ENCODE data around the gene ASMTL.
"Not testable (repeated sequence)": the region's sequence is repeated elsewhere in the genome, so short reads cannot be mapped to it uniquely, and the experiment has no call there.

ASMTL gene

DNA sequence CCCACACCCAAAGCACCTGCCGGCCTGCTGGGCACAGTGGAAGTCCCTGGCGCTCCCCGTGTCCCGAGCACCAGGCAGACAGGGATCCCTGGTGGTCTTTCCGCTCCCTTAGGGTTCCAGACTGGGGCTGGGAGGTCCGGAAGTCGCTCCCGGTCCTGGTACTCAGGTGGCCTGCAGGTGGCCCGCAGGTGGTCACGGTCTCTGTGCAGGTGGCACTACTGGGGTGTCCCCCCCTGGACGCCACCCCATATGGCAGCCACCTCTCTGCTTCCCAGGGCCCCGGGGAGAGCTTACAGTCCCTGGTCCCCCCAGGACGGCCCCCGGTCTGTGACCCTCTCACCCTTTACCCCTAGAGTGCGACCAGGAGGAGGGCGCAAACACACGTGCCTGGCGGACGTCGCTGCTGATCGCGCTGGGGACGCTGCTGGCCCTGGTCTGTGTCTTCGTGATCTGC is 74.4 kb downstream of the ASMTL start:
- Mint-ChIP-seq H3K27ac (no peak overlapping the region), H3K27me3 (no peaks in the 10 kb centered on the region), H3K36me3 (ENCODE audit: low read depth) (peaks cover 64% of the 10 kb centered on the region), H3K4me3 (no peak overlapping the region), H3K9me3 (no peaks in the 10 kb centered on the region), H3K4me1 (ENCODE audit: low read depth) (peaks cover 23% of the 10 kb centered on the region)
- intact Hi-C loops (cut with micrococcal nuclease) = no loop called here

GRCh38 chrX:1368385-1368698 is 84.4 kb downstream of the ASMTL start:
- Mint-ChIP-seq H3K4me3 (no peak overlapping the region), H3K4me1 (ENCODE audit: low read depth) (no peaks in the 10 kb centered on the region), H3K27me3 (no peaks in the 10 kb centered on the region), H3K27ac (no peak overlapping the region), H3K36me3 (ENCODE audit: low read depth) (peaks cover 27% of the 10 kb centered on the region), H3K9me3 (no peaks in the 10 kb centered on the region)
- intact Hi-C loops (cut with micrococcal nuclease) = no loop called here

DNA sequence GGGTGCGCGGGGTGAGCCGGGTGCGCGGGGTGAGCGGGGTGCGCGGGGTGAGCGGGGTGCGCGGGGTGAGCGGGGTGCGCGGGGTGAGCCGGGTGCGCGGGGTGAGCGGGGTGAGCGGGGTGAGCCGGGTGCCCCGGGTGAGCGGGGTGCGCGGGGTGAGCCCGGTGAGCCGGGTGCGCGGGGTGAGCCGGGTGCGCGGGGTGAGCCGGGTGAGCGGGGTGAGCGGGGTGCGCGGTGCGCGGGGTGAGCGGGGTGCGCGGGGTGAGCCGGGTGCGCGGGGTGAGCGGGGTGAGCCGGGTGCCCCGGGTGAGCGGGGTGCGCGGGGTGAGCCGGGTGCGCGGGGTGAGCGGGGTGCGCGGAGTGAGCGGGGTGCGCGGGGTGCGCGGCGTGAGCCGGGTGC is 86.3 kb downstream of the ASMTL start:
- not testable (repeated sequence) for H3K9me3 Mint-ChIP-seq; H3K4me1 Mint-ChIP-seq (ENCODE audit: low read depth)

DNA sequence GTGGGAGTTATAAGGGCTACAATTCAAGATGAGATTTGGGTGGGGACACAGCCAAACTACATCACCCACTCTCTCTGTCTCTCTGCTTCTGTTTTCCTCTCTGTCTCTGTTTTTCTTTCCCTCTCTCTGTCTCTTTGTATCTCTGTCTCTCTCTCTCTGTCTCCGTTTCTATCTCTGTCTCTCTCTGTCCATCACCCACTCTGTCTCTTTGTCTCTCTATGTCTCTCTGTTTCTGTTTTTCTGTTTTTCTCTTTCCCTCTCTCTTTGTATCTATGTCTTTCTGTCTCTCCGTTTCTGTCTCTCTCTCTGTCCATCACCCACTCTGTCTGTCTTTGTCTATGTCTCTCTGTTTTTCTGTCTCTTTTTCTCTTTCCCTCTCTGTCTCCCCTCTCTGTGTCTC is 90.8 kb downstream of the ASMTL start:
- no peak overlapping the region for H3K4me3 Mint-ChIP-seq
- intact Hi-C loops (cut with micrococcal nuclease) = no loop called here
- peaks cover 13% of the 10 kb centered on the region for H3K4me1 Mint-ChIP-seq (ENCODE audit: low read depth)
- H3K27me3 Mint-ChIP-seq = no peaks in the 10 kb centered on the region
- peaks cover 69% of the 10 kb centered on the region for H3K36me3 Mint-ChIP-seq (ENCODE audit: low read depth)
- H3K9me3 Mint-ChIP-seq = no peaks in the 10 kb centered on the region
- peak overlapping the region; percentile 6 for H3K27ac Mint-ChIP-seq

More for the DNA sequence above, 86.3 kb downstream of the ASMTL start:
- H3K36me3 Mint-ChIP-seq (ENCODE audit: low read depth) = peaks cover 45% of the 10 kb centered on the region
- H3K27ac Mint-ChIP-seq; H3K4me3 Mint-ChIP-seq; H3K27me3 Mint-ChIP-seq; intact Hi-C loops (cut with micrococcal nuclease): not testable (repeated sequence)

DNA sequence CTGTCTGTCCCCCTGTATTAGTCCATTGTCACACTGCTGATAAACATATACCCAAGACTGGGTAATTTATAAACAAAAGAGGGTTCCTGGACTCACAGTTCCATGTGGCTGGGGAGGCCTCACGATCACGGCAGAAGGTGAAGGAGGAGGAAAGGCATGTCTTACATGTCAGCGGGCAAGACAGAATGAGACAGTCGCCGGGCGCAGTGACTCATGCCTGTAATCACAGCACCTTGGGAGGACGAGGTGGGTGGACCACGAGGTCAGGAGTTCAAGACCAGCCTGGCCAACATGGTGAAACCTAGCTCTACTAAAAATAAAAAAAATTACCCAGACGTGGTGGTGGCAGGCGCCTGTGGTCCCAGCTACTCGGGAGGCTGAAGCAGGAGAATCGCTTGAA is 91.4 kb downstream of the ASMTL start:
- Mint-ChIP-seq H3K4me1 (ENCODE audit: low read depth) (peaks cover 13% of the 10 kb centered on the region), H3K9me3 (no peaks in the 10 kb centered on the region), H3K27me3 (no peaks in the 10 kb centered on the region), H3K36me3 (ENCODE audit: low read depth) (peaks cover 76% of the 10 kb centered on the region), H3K4me3 (no peak overlapping the region), H3K27ac (no peak overlapping the region)
- intact Hi-C loops (cut with micrococcal nuclease) = no loop called here

- Mint-ChIP-seq H3K9me3 (no peaks in the 10 kb centered on the region), H3K36me3 (ENCODE audit: low read depth) (peaks cover 85% of the 10 kb centered on the region), H3K4me3 (no peak overlapping the region), H3K27ac (no peak overlapping the region), H3K4me1 (ENCODE audit: low read depth) (peaks cover 18% of the 10 kb centered on the region), H3K27me3 (peaks cover 1% of the 10 kb centered on the region)
- intact Hi-C loops (cut with micrococcal nuclease) = no loop called here
These were observed 92.5 kb downstream of the ASMTL start for GRCh38 chrX:1360171-1360570.

DNA sequence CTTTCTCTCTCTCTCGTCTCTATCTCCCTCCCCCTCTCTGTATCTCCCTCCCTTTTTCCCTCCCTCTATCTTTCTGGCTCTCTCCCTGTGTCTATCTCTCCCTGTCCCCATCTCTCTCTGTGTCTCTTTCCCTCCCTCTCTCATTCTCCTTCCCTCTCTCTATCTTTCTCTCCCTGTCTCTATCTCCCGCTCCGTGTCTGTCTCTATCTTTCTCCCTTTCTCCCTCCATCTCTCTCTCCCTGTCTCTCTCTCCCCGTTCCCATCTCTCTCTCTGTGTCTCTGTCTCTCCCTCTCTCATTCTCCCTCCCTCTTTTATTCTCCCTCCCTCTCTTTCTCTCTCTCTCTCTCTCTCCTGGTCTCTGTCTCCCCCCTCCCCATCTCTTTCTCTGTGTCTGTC is 93.2 kb downstream of the ASMTL start:
- H3K9me3 Mint-ChIP-seq = peaks cover 1% of the 10 kb centered on the region
- H3K4me3 Mint-ChIP-seq = no peak overlapping the region
- intact Hi-C loops (cut with micrococcal nuclease) = no loop called here
- peaks cover 85% of the 10 kb centered on the region for H3K36me3 Mint-ChIP-seq (ENCODE audit: low read depth)
- H3K27me3 Mint-ChIP-seq = peaks cover 1% of the 10 kb centered on the region
- peaks cover 20% of the 10 kb centered on the region for H3K4me1 Mint-ChIP-seq (ENCODE audit: low read depth)
- no peak overlapping the region for H3K27ac Mint-ChIP-seq

GRCh38 chrX:1358793-1359476 is 93.8 kb downstream of the ASMTL start:
- Mint-ChIP-seq H3K27me3 (peaks cover 1% of the 10 kb centered on the region), H3K4me1 (ENCODE audit: low read depth) (peaks cover 25% of the 10 kb centered on the region), H3K4me3 (no peak overlapping the region), H3K27ac (no peak overlapping the region), H3K36me3 (ENCODE audit: low read depth) (peaks cover 90% of the 10 kb centered on the region), H3K9me3 (peaks cover 6% of the 10 kb centered on the region)
- intact Hi-C loops (cut with micrococcal nuclease) = no loop called here

- Mint-ChIP-seq H3K27me3 (peaks cover 1% of the 10 kb centered on the region), H3K27ac (no peak overlapping the region), H3K9me3 (peaks cover 8% of the 10 kb centered on the region), H3K4me1 (ENCODE audit: low read depth) (peaks cover 25% of the 10 kb centered on the region), H3K36me3 (ENCODE audit: low read depth) (peaks cover 84% of the 10 kb centered on the region), H3K4me3 (no peak overlapping the region)
- intact Hi-C loops (cut with micrococcal nuclease) = no loop called here
These were observed 94.7 kb downstream of the ASMTL start for GRCh38 chrX:1357993-1358392.

- H3K27ac Mint-ChIP-seq = peak overlapping the region; percentile 65
- peaks cover 1% of the 10 kb centered on the region for H3K27me3 Mint-ChIP-seq
- H3K9me3 Mint-ChIP-seq = peaks cover 8% of the 10 kb centered on the region
- no peak overlapping the region for H3K4me3 Mint-ChIP-seq
- intact Hi-C loops (cut with micrococcal nuclease) = no loop called here
- H3K36me3 Mint-ChIP-seq (ENCODE audit: low read depth) = peaks cover 83% of the 10 kb centered on the region
- peaks cover 13% of the 10 kb centered on the region for H3K4me1 Mint-ChIP-seq (ENCODE audit: low read depth)
These were observed 97.3 kb downstream of the ASMTL start for GRCh38 chrX:1355131-1356046.

DNA sequence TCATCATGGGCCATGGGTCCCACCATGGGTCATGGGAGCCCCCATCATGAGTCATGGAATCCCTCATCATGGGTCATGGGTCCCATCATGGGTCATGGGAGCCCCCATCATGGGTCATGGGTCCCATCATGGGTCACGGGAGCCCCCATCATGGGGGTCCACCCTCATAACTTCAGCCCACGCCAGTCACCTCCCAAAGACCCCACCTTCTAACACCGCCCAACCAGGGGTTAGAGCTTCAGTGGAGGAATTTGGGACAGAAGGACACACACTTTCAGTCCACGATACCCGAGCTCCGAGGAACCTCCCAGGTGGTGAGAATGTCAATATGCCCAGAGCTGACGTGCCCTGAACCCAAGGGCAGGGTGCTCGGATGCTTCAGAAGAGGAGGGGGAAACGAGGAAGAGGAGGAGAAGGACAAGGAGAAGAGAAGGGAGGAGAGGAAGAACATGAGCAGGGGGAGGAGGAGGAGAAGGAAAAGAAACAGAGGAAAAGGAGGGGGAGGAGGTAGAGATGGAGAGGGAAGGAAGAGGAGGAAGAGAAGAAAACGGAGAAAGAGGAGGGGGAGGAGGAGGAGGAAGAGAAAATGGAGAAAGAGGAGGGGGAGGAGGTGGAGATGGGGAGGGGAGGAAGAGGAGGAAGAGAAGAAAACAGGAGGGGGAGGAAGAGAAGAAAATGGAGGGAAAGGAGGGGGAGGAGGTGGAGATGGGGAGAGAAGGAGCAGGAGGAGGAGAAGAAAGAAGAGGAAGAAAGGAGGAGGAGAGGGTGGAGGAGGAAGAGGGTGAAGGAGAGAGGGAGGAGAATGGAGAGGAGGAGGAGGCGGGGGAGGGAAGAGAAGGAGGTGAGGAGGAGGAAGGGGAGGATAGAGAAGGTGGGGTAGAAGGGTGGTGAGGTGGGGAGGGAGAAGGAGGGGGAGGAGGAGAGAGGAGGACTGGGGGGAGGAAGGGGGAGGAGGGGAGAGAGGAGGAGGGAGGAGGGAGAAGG is 98.4 kb downstream of the ASMTL start:
- H3K27me3 Mint-ChIP-seq = peaks cover 1% of the 10 kb centered on the region
- H3K4me3 Mint-ChIP-seq = no peak overlapping the region
- peaks cover 13% of the 10 kb centered on the region for H3K4me1 Mint-ChIP-seq (ENCODE audit: low read depth)
- H3K27ac Mint-ChIP-seq = peak overlapping the region; percentile 2
- peaks cover 8% of the 10 kb centered on the region for H3K9me3 Mint-ChIP-seq
- intact Hi-C loops (cut with micrococcal nuclease) = no loop called here
- peaks cover 83% of the 10 kb centered on the region for H3K36me3 Mint-ChIP-seq (ENCODE audit: low read depth)

Measured in dendritic cell treated with granulocyte-macrophage colony-stimulating factor and Interleukin-4, amounts not matched to agents 40 ng/mL and 50 ng/mL, for 4 days (primary cell).